Ovary (tissue), 9 donors: Measurements from ENCODE around the gene BAIAP3. TPM values are rescaled to one million over a fixed set of nuclear protein-coding genes. Genes with fewer than 3 reads are reported as not detected.
A peak's percentile ranks its signal among the peaks of the same experiment; 100 is the strongest.

Experiments used
- DNase-seq, 5 donors: peaks; one replicate each; pipeline ENCODE4 v3.0.0-alpha.2; 2019 to 2020
- H3K27ac ChIP-seq, 2 donors: fragments of 200-600 bp; one replicate each; pipeline versions ENCODE4 v1.5.1 to v1.8.0; 2019 to 2022
- H3K27me3 ChIP-seq: fragments of 200-600 bp; one replicate; pipeline ENCODE4 v1.8.0; 2022
- H3K36me3 ChIP-seq: fragments of 200-600 bp; sonication (generic); one replicate; pipeline ENCODE4 v1.5.1; 2019
- H3K4me1 ChIP-seq: one replicate; pipeline ENCODE4 v1.8.1; 2013; ENCODE audit warnings: mild to moderate bottlenecking, moderate library complexity; ENCODE audit not compliant: insufficient read depth
- H3K4me3 ChIP-seq: fragments of 200-600 bp; sonication (generic); one replicate; pipeline ENCODE4 v1.5.1; 2017
- H3K9me3 ChIP-seq, 2 donors: fragments of 200-600 bp in 1 of 2; sonication (generic) in 1 of 2; one replicate each; pipeline versions ENCODE4 v1.5.1 to v1.8.1; 2013 to 2019; ENCODE audit warnings: mild to moderate bottlenecking in 1 of 2, moderate library complexity in 1 of 2
- CTCF ChIP-seq, 3 donors: fragments of 450-650 bp in 2 of 3; fragments of 200-600 bp in 1 of 3; IDR thresholded peaks; one replicate each; pipeline versions ENCODE4 v1.5.1 to v1.8.0; 2016 to 2022; ENCODE audit warnings: antibody characterized with exemption in 3 of 3, mild to moderate bottlenecking in 1 of 3
- EP300 ChIP-seq: sonication (generic); formaldehyde crosslinking; IDR thresholded peaks from one replicate; pipeline ENCODE4 v1.6.1; 2017; ENCODE audit warnings: antibody characterized with exemption
- POLR2A ChIP-seq: fragments of 450-650 bp; IDR thresholded peaks from one replicate; pipeline ENCODE4 v1.6.1; 2017; ENCODE audit warnings: antibody characterized with exemption, mild to moderate bottlenecking, moderate library complexity
- WGBS, 3 donors: extraction: QIAGEN DNeasy Blood & Tissue Kit in 1 of 3; methylation state at CpG; one replicate each; pipeline versions ENCODE4 v1.1.5 to v1.1.7; 2013 to 2017; 5-methylcytosine and 5-hydroxymethylcytosine counted together
- intact Hi-C, 4 donors: fragments of 100-400 bp; cut with DNase I; formaldehyde crosslinking; loops; one replicate each; pipeline versions ENCODE4 v1.11.0 to v1.15.1; 2022 to 2023
- polyA plus RNA-seq, 2 donors: library from polyadenylated mRNA; stranded (reverse); fragments of 200-250 nt in 1 of 2; fragments of 350-450 nt in 1 of 2; fragmentation: Illumina TruSeq in 1 of 2; extraction: RNeasy Lipid Tissue Mini Kit (QIAGEN cat#74804) in 1 of 2; gene quantifications; one replicate each; pipeline ENCODE4 v1.2.3, GENCODE V29; 2013 to 2014
- total RNA-seq, 7 donors: library from RNA; depleted of rRNA in 2 of 7; stranded (reverse); fragments of >200 nt in 2 of 7; fragmentation: NEBNext Ultra II Directional in 3 of 7; extraction: Animal tissue kit (Norgen Biotek cat#: 25700) in 3 of 7; gene quantifications; one replicate each; pipeline versions ENCODE4 v1.1.0 to v1.2.4, GENCODE V29; 2016 to 2023
- donor health status: DM: no; HTN: no; CAD: no; lungs with moderate emphysema.
- donor health status: DM: no; HTN: no; CAD: no.
- donor health status: Bipolar disorder and iron deficiency.
- donor health status: DM: yes; HTN: yes; CAD: no.
- donor health status: DM: no; HTN: no; CAD: no.
- donor health status: DM: yes; HTN: yes; CAD: no.

Gene BAIAP3
- total and polyA plus RNA-seq, 9 donors: 0.25 to 26.1 (median 1.2) TPM

GRCh38 chr16:1351582-1352362 lies 18.3 kb downstream of the BAIAP3 start, which contains the start of the genes GNPTG and TSR3:
Gene GNPTG (plus strand): TSS chr16:1351931. CDS start chr16:1351966, 35 bp downstream.
Gene TSR3 (minus strand): TSS chr16:1351878. CDS start chr16:1351804, 74 bp downstream.
- TF ChIP-seq EP300 (no peak), CTCF (IDR thresholded peaks at IDR 0.05) (no peak), POLR2A (peak; percentile 55)
- H3K36me3 ChIP-seq: no peaks in the 10 kb centered on the region
- peak within 1 kb of the TSS; percentile 99 for H3K4me3 ChIP-seq
- DNase-seq: peak; percentile 80 to 92 (median 89)
- intact Hi-C loops: loop anchor here in 1 of 4 donors (2.0 kb wide), 1 partner anchor 41 kb away; no protein-coding TSS in a partner anchor
- WGBS, 3 donors: 0% methylated on average over 62 to 98 of the region's 98 CpGs
- no peaks in the 10 kb centered on the region for H3K27me3 ChIP-seq
- H3K27ac ChIP-seq: peak within 1 kb of the TSS in 1 of 2 donors; percentile 27
- no peaks in the 10 kb centered on the region for H3K9me3 ChIP-seq
- H3K4me1 ChIP-seq: peaks cover 18% of the 10 kb centered on the region

GRCh38 chr16:1354815-1355540 lies 21.5 kb downstream of the BAIAP3 start:
- Histone ChIP-seq H3K4me3 (no peak overlapping the region), H3K9me3 (no peaks in the 10 kb centered on the region), H3K4me1 (peaks cover 18% of the 10 kb centered on the region), H3K27me3 (no peaks in the 10 kb centered on the region), H3K36me3 (no peaks in the 10 kb centered on the region), H3K27ac (no peak overlapping the region)
- 79 to 86% (median 79%) methylated on average over 49 of the region's 49 CpGs for WGBS, 3 donors
- intact Hi-C loops: no loop called here
- no peak for TF ChIP-seq EP300
- TF ChIP-seq CTCF (IDR thresholded peaks at IDR 0.05): no peak
- TF ChIP-seq POLR2A: no peak
- no peak for DNase-seq

GRCh38 chr16:1355591-1355990 lies 22.1 kb downstream of the BAIAP3 start:
- TF ChIP-seq CTCF (IDR thresholded peaks at IDR 0.05) (no peak), EP300 (no peak), POLR2A (no peak)
- no peak for DNase-seq
- 54 to 62% (median 56%) methylated on average over 15 of the region's 15 CpGs for WGBS, 3 donors
- intact Hi-C loops: no loop called here
- H3K4me3 ChIP-seq: no peak overlapping the region
- H3K27me3 ChIP-seq: no peaks in the 10 kb centered on the region
- H3K4me1 ChIP-seq: peaks cover 17% of the 10 kb centered on the region
- no peaks in the 10 kb centered on the region for H3K9me3 ChIP-seq
- no peak overlapping the region for H3K27ac ChIP-seq
- no peaks in the 10 kb centered on the region for H3K36me3 ChIP-seq

GRCh38 chr16:1356061-1356900 lies 22.8 kb downstream of the BAIAP3 start:
- no peaks in the 10 kb centered on the region for H3K27me3 ChIP-seq
- no peak for DNase-seq
- TF ChIP-seq CTCF (IDR thresholded peaks at IDR 0.05) (no peak), POLR2A (no peak), EP300 (no peak)
- WGBS, 3 donors: 63 to 74% (median 67%) methylated on average over 31 to 33 of the region's 33 CpGs
- no peak overlapping the region for H3K4me3 ChIP-seq
- peaks cover 10% of the 10 kb centered on the region for H3K4me1 ChIP-seq
- no peaks in the 10 kb centered on the region for H3K36me3 ChIP-seq
- intact Hi-C loops: no loop called here
- no peaks in the 10 kb centered on the region for H3K9me3 ChIP-seq
- no peak overlapping the region for H3K27ac ChIP-seq
